H1 (cell line): ENCODE measurements around the gene NUP188. TPM values are rescaled to one million over a fixed set of nuclear protein-coding genes. Genes with fewer than 3 reads are reported as not detected.

ENCODE experiments used
- CTCF ChIA-PET: fragments of 300-600 bp; sonication (Branson Sonifier 250); formaldehyde crosslinking; loops from one replicate; lab custom pipeline; 2021; ENCODE audit not compliant: partially characterized antibody; lab: Charles Lee
- POLR2A ChIA-PET: fragments of 300-600 bp; sonication (Branson Sonifier 250); formaldehyde crosslinking; loops from one replicate; lab custom pipeline; 2021; ENCODE audit warnings: inconsistent platforms; ENCODE audit not compliant: partially characterized antibody; lab: Charles Lee
- DNase-seq, 2 experiments: peaks; one replicate each; pipeline versions ENCODE4 v3.0.0 to v3.0.0-alpha.2; 2010 to 2022; ENCODE audit warnings: low spot score in 2 of 2, low read depth in 1 of 2, mixed read lengths in 1 of 2
- FAIRE-seq: peaks from 2 replicates; lab custom pipeline; 2011; peaks lifted over from hg19 to GRCh38; lab: Jason Lieb, UNC
- H2AFZ ChIP-seq: 2 replicates; pipeline ENCODE4 v1.8.1; 2012; ENCODE audit warnings: low read length, inconsistent platforms
- H2AK5ac ChIP-seq: 2 replicates; pipeline ENCODE4 v1.6.1; 2013; ENCODE audit warnings: low read depth, low read length
- H2BK120ac ChIP-seq: replicated peaks from 2 replicates; pipeline ENCODE3; 2013; ENCODE audit warnings: low read depth, low read length, inconsistent platforms
- H2BK12ac ChIP-seq: 2 replicates; pipeline ENCODE4 v1.6.1; 2013; ENCODE audit warnings: low read depth, low read length
- H2BK15ac ChIP-seq: 2 replicates; pipeline ENCODE4 v1.6.1; 2013; ENCODE audit warnings: low read length
- H2BK20ac ChIP-seq: 2 replicates; pipeline ENCODE4 v1.6.1; 2013; ENCODE audit warnings: low read length
- H2BK5ac ChIP-seq: 2 replicates; pipeline ENCODE4 v1.6.1; 2013; ENCODE audit warnings: low read depth, low read length
- H3K14ac ChIP-seq: 2 replicates; pipeline ENCODE4 v1.6.1; 2013; ENCODE audit warnings: inconsistent platforms; ENCODE audit not compliant: insufficient read length
- H3K18ac ChIP-seq: 2 replicates; pipeline ENCODE4 v1.6.1; 2013; ENCODE audit warnings: low read length; ENCODE audit errors: extremely low read depth
- H3K23ac ChIP-seq: 2 replicates; pipeline ENCODE4 v1.6.1; 2013; ENCODE audit warnings: inconsistent platforms; ENCODE audit not compliant: insufficient read length
- H3K23me2 ChIP-seq: 2 replicates; pipeline ENCODE4 v1.6.1; 2013; ENCODE audit warnings: low read depth, low read length
- H3K27ac ChIP-seq: 2 replicates; pipeline ENCODE4 v1.6.1; 2011; ENCODE audit warnings: low read depth, low read length, inconsistent platforms
- H3K27me3 ChIP-seq, 4 experiments: replicated peaks in 1 of 4; 1 replicate in 1 of 4; 2 replicates in 3 of 4; pipeline versions ENCODE4 v1.6.1 to v1.8.1; 2011 to 2013; ENCODE audit warnings: low read length in 3 of 4, mild to moderate bottlenecking in 3 of 4, inconsistent platforms in 2 of 4, mixed read lengths in 2 of 4, moderate library complexity in 1 of 4; ENCODE audit not compliant: control insufficient read depth in 3 of 4, insufficient read depth in 3 of 4; ENCODE audit errors: extremely low read depth in 1 of 4
- H3K36me3 ChIP-seq, 4 experiments: 2 replicates each; pipeline versions ENCODE4 v1.6.1 to v1.8.1; 2011 to 2013; ENCODE audit warnings: mild to moderate bottlenecking in 4 of 4, low read length in 3 of 4, moderate library complexity in 2 of 4, control low read depth in 1 of 4, inconsistent platforms in 1 of 4; ENCODE audit not compliant: insufficient read depth in 4 of 4, control insufficient read depth in 2 of 4
- H3K4ac ChIP-seq: replicated peaks from 2 replicates; pipeline ENCODE3; 2013; ENCODE audit warnings: low read length, low read depth, mixed read lengths, inconsistent platforms; ENCODE audit not compliant: insufficient read length
- H3K4me1 ChIP-seq, 4 experiments: replicated peaks in 1 of 4; 1 replicate in 1 of 4; 2 replicates in 3 of 4; pipeline versions ENCODE4 v1.6.1 to v1.8.1; 2011 to 2013; ENCODE audit warnings: low read length in 3 of 4, inconsistent platforms in 2 of 4, mixed read lengths in 1 of 4; ENCODE audit not compliant: insufficient read depth in 4 of 4, control insufficient read depth in 3 of 4
- H3K4me2 ChIP-seq, 2 experiments: 2 replicates each; pipeline versions ENCODE4 v1.6.1 to v1.8.1; 2011 to 2013; ENCODE audit warnings: low read depth in 2 of 2, low read length in 2 of 2, control low read depth in 1 of 2, inconsistent platforms in 1 of 2, mild to moderate bottlenecking in 1 of 2; ENCODE audit not compliant: insufficient read depth in 1 of 2
- H3K4me3 ChIP-seq, 4 experiments: fragments of 200-600, 300-600 bp in 1 of 4; sonication (generic), shearing (Covaris generic), sonication (Bioruptor Twin) in 1 of 4; 2 replicates each; pipeline versions ENCODE4 v1.5.1 to v1.8.1; 2011 to 2016; ENCODE audit warnings: low read length in 4 of 4, low read depth in 3 of 4, control low read depth in 2 of 4, inconsistent platforms in 2 of 4, mild to moderate bottlenecking in 2 of 4, mixed read lengths in 1 of 4, moderate library complexity in 1 of 4; ENCODE audit not compliant: insufficient read depth in 2 of 4; ENCODE audit errors: extremely low read depth in 1 of 4
- H3K56ac ChIP-seq: replicated peaks from 2 replicates; pipeline ENCODE3; 2013; ENCODE audit warnings: low read depth, mild to moderate bottlenecking, mixed read lengths, low read length, inconsistent platforms; ENCODE audit not compliant: insufficient read length
- H3K79me1 ChIP-seq: 2 replicates; pipeline ENCODE4 v1.6.1; 2013; ENCODE audit warnings: low read depth, low read length, control low read depth
- H3K79me2 ChIP-seq, 2 experiments: 2 replicates each; pipeline versions ENCODE4 v1.6.1 to v1.8.1; 2012 to 2013; ENCODE audit warnings: low read length in 2 of 2, mild to moderate bottlenecking in 2 of 2, inconsistent platforms in 1 of 2; ENCODE audit not compliant: insufficient read depth in 2 of 2, control insufficient read depth in 1 of 2
- H3K9ac ChIP-seq, 4 experiments: replicated peaks in 1 of 4; 1 replicate in 1 of 4; 2 replicates in 3 of 4; pipeline versions ENCODE4 v1.6.1 to v1.8.1; 2011 to 2013; ENCODE audit warnings: low read depth in 3 of 4, low read length in 3 of 4, control low read depth in 2 of 4, mild to moderate bottlenecking in 2 of 4, moderate library complexity in 2 of 4, inconsistent platforms in 1 of 4; ENCODE audit errors: extremely low read depth in 1 of 4
- H3K9me3 ChIP-seq, 2 experiments: 2 replicates each; pipeline versions ENCODE4 v1.6.1 to v1.8.1; 2012 to 2013; ENCODE audit warnings: mild to moderate bottlenecking in 2 of 2, moderate library complexity in 2 of 2, control low read depth in 1 of 2, inconsistent platforms in 1 of 2, low read depth in 1 of 2, low read length in 1 of 2, mixed read lengths in 1 of 2; ENCODE audit not compliant: insufficient read depth in 2 of 2
- H4K20me1 ChIP-seq, 2 experiments: replicated peaks in 1 of 2; 2 replicates each; pipeline versions ENCODE3 to v1.8.1; 2011 to 2013; ENCODE audit warnings: inconsistent platforms in 2 of 2, low read length in 2 of 2, mild to moderate bottlenecking in 1 of 2; ENCODE audit not compliant: insufficient read depth in 2 of 2, control insufficient read depth in 1 of 2
- H4K5ac ChIP-seq: 2 replicates; pipeline ENCODE4 v1.6.1; 2013; ENCODE audit warnings: low read length, low read depth, mixed read lengths, inconsistent platforms; ENCODE audit not compliant: insufficient read length
- H4K8ac ChIP-seq: 2 replicates; pipeline ENCODE4 v1.8.0; 2013; ENCODE audit warnings: mild to moderate bottlenecking, moderate library complexity, low read length, inconsistent platforms; ENCODE audit not compliant: insufficient read depth; ENCODE audit errors: extremely low read depth
- H4K91ac ChIP-seq: replicated peaks from 2 replicates; pipeline ENCODE3; 2013; ENCODE audit warnings: low read length, mixed read lengths, inconsistent platforms; ENCODE audit not compliant: insufficient read length
- SIX5 ChIP-seq: IDR thresholded peaks from 2 replicates; pipeline ENCODE4 v1.6.1; 2011; ENCODE audit warnings: mild to moderate bottlenecking, low read depth, low read length
- WGBS, 2 experiments: shearing (Covaris generic) in 1 of 2; methylation state at CpG; one replicate each; pipeline versions ENCODE4 v1.1.6 to v1.1.7; 2013 to 2015; ENCODE audit warnings: low lambda C conversion rate in 2 of 2, mixed read lengths in 2 of 2, inconsistent platforms in 1 of 2, low coverage in 1 of 2, missing lambda C conversion rate in 1 of 2; ENCODE audit not compliant: insufficient replicate concordance in 2 of 2, insufficient coverage in 1 of 2, insufficient read length in 1 of 2; ENCODE audit errors: extremely low coverage in 1 of 2, missing lambda C conversion rate in 1 of 2; 5-methylcytosine and 5-hydroxymethylcytosine counted together
- polyA plus RNA-seq, 7 experiments: library from polyadenylated mRNA; depleted of rRNA in 3 of 7; stranded (reverse) in 5 of 7; unstranded in 2 of 7; fragments of >200 nt in 5 of 7; fragments of 200-250 nt in 2 of 7; gene quantifications; 1 replicate in 5 of 7; 2 replicates in 1 of 7; 4 replicates in 1 of 7; pipeline versions ENCODE4 v1.2.1 to v1.2.3, GENCODE V29; 2011 to 2013; ENCODE audit warnings: missing spikeins in 2 of 7, mixed read lengths in 2 of 7
- total RNA-seq: library from RNA; stranded (reverse); fragmentation: NEBNext Ultra II Directional; extraction: Animal tissue kit (Norgen Biotek cat#: 25700); gene quantifications from 2 replicates; pipeline ENCODE4 v1.2.1, GENCODE V29; 2021

Gene NUP188
- total and polyA plus RNA-seq, 2 of the 8 experiments (the other 6 are each of a cell fraction or from before 2014, with no cell fraction given), result 90.1 to 111 TPM

GRCh38 chr9:128969491-128969890 is 22.0 kb downstream of the NUP188 start:
- Histone ChIP-seq H2BK12ac (no peak overlapping the region), H4K20me1 (no peaks in the 10 kb centered on the region), H3K56ac (no peak overlapping the region), H3K4me3 (no peak overlapping the region), H3K4ac (no peak overlapping the region), H2BK15ac (no peak overlapping the region), H3K18ac (no peak overlapping the region), H4K91ac (no peak overlapping the region), H2BK20ac (no peak overlapping the region), H2BK120ac (no peak overlapping the region), H3K27me3 (no peaks in the 10 kb centered on the region), H2AK5ac (no peak overlapping the region), H3K4me1 (no peaks in the 10 kb centered on the region), H3K9ac (no peak overlapping the region)
- CTCF ChIA-PET, result interaction anchor here (0.9 to 1.2 kb wide), 2 partner anchors 27 to 59 kb away, joined by 3 to 4 read pairs; partner anchors contain the start of gene SH3GLB2
- FAIRE-seq (no peak), DNase-seq (no peak)
- WGBS, 2 experiments, result 95% methylated on average over 5 of the region's 5 CpGs; no CpG with 5 or more reads in 1 of the 2 experiments
- TF ChIP-seq SIX5, result no peak
- TF ChIP-seq, all 59 proteins: peak for 0
- Histone ChIP-seq H2BK5ac (no peak overlapping the region), H3K23me2 (no peaks in the 10 kb centered on the region; the same call in 1 of the 2 replicates), H3K36me3 (peaks cover 8 to 56% (median 40%) of the 10 kb centered on the region in 4 experiments), H3K79me1 (no peaks in the 10 kb centered on the region), H4K5ac (no peak overlapping the region), H3K14ac (no peak overlapping the region), H2AFZ (no peak overlapping the region), H3K23ac (no peak overlapping the region), H3K4me2 (no peak overlapping the region), H3K79me2 (no peaks in the 10 kb centered on the region), H3K27ac (no peak overlapping the region), H3K9me3 (no peaks in the 10 kb centered on the region), H4K8ac (no peak overlapping the region)
- POLR2A ChIA-PET, result interaction anchor here (0.7 kb wide), 1 partner anchor 8 kb away, joined by 6 read pairs; no protein-coding TSS in a partner anchor
